ENCODE data around the gene KAZN. TPM values are rescaled to one million over a fixed set of nuclear protein-coding genes. Genes with fewer than 3 reads are reported as not detected.
"Not testable (repeated sequence)": the region's sequence is repeated elsewhere in the genome, so short reads cannot be mapped to it uniquely, and the experiment has no call there.

The KAZN gene
- total RNA-seq, 2 experiments from 2014 or later = 0.22 to 0.55 TPM

DNA sequence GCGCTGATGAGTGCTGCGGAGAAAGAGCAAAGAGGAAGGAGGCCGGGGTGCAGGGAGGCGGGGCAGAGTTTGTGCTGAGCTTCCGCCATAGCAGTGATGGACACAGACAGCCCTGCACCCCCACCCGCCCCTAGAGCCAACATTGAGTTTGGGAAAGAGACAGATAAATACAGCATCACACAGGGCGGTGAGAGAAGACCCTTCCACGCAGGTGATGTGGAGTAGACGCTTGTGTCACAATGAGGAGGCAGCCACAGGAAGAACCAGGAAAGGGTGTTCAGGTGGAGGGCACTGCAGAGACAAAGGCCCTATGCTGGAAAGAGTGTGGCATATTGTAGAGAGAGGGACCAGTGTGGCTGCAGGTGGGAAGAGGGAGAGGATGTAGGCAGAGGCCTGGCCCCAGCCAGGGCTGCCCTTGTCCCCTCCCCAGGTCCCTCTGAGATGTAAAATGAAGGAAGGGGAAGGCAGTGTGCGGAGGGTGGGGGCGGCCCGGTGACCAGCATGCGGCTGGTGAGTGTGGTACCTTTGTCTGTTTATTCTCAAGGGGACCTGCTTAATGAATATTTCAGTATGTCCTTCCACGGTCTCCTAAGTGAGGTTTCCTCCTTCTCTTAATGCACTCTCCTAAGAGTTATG, 360.7 kb downstream of the KAZN start:
- H3K36me3 ChIP-seq (ENCODE audit: insufficient read depth, low read length) = no peaks in the 10 kb centered on the region
- Mint-ChIP-seq H3K4me1 (ENCODE audit: low read depth) (no peaks in the 10 kb centered on the region), H3K4me3 (no peak overlapping the region), H3K27me3 (no peaks in the 10 kb centered on the region), H3K9me3 (no peaks in the 10 kb centered on the region), H3K27ac (no peak overlapping the region), H3K36me3 (ENCODE audit: low read depth) (no peaks in the 10 kb centered on the region)
- TF ChIP-seq, protein P1, sequence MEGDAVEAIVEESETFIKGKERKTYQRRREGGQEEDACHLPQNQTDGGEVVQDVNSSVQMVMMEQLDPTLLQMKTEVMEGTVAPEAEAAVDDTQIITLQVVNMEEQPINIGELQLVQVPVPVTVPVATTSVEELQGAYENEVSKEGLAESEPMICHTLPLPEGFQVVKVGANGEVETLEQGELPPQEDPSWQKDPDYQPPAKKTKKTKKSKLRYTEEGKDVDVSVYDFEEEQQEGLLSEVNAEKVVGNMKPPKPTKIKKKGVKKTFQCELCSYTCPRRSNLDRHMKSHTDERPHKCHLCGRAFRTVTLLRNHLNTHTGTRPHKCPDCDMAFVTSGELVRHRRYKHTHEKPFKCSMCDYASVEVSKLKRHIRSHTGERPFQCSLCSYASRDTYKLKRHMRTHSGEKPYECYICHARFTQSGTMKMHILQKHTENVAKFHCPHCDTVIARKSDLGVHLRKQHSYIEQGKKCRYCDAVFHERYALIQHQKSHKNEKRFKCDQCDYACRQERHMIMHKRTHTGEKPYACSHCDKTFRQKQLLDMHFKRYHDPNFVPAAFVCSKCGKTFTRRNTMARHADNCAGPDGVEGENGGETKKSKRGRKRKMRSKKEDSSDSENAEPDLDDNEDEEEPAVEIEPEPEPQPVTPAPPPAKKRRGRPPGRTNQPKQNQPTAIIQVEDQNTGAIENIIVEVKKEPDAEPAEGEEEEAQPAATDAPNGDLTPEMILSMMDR (IDR thresholded peaks at IDR 0.05) = no peak
- ATAC-seq (ENCODE audit: poor library complexity) (no peak), DNase-seq (no peak)
- no peak overlapping the region for H3K4me3 ChIP-seq (ENCODE audit: low read length)
- intact Hi-C loops (cut with DNase I, micrococcal nuclease) = no loop called here
- CTCF ChIA-PET = no interaction called here
- no peaks in the 10 kb centered on the region for H3K4me1 ChIP-seq (ENCODE audit: insufficient read depth, low read length)
- POLR2A ChIA-PET = no interaction called here
- H3K9me3 ChIP-seq (ENCODE audit: control insufficient read depth in 1 of 2, insufficient read depth in 1 of 2, low read length in 2 of 2) = peaks cover 0 to 8% of the 10 kb centered on the region in 2 experiments
- H3K27ac ChIP-seq (ENCODE audit: low read depth in 1 of 2, low read length in 2 of 2) = no peak overlapping the region
- no peaks in the 10 kb centered on the region for H3K27me3 ChIP-seq (ENCODE audit: control insufficient read depth in 1 of 2, insufficient read depth in 2 of 2, low read length in 2 of 2)

DNA sequence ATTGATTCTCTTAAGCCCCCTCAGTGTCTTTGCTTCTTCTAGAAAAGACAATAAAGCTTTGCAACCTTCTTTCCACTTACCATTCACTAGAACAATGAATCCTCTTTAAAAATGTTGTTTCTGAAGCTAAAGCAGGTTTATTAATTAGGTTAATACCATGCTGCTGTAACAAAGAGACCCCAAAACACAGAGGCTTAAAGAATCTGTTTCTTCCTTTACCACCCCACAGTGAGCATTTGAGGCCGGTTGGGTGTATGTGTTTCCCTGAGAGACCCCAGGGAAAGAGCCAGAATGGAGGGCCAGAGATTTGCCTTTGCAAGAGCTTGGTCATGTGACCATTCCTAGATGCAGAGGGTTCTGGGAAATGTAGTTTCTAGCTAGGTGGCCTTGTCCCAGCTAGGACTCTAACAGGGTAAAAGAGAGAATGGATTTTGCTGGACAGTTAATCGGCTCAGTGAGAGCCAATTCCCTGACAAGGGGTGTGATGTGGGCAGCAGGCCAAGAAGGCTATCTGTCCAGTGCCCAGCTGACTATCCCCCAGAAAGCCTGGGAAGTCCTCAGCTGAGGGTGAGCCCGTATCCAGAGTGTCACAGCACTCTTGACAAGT, 363.3 kb downstream of the KAZN start:
- Mint-ChIP-seq H3K27me3 (no peaks in the 10 kb centered on the region), H3K9me3 (no peaks in the 10 kb centered on the region), H3K27ac (no peak overlapping the region), H3K4me3 (no peak overlapping the region), H3K36me3 (ENCODE audit: low read depth) (no peaks in the 10 kb centered on the region), H3K4me1 (ENCODE audit: low read depth) (no peaks in the 10 kb centered on the region)
- H3K9me3 ChIP-seq (ENCODE audit: control insufficient read depth in 1 of 2, insufficient read depth in 1 of 2, low read length in 2 of 2) = peaks cover 0 to 8% of the 10 kb centered on the region in 2 experiments
- no peaks in the 10 kb centered on the region for H3K36me3 ChIP-seq (ENCODE audit: insufficient read depth, low read length)
- H3K27me3 ChIP-seq (ENCODE audit: control insufficient read depth in 1 of 2, insufficient read depth in 2 of 2, low read length in 2 of 2) = no peaks in the 10 kb centered on the region
- H3K27ac ChIP-seq (ENCODE audit: low read depth in 1 of 2, low read length in 2 of 2) = no peak overlapping the region
- ChIA-PET CTCF (no interaction called here), POLR2A (no interaction called here)
- intact Hi-C loops (cut with DNase I, micrococcal nuclease) = no loop called here
- H3K4me3 ChIP-seq (ENCODE audit: low read length) = no peak overlapping the region
- no peaks in the 10 kb centered on the region for H3K4me1 ChIP-seq (ENCODE audit: insufficient read depth, low read length)
- TF ChIP-seq, protein P1 (IDR thresholded peaks at IDR 0.05) = no peak
- ATAC-seq (ENCODE audit: poor library complexity) (no peak), DNase-seq (no peak)

DNA sequence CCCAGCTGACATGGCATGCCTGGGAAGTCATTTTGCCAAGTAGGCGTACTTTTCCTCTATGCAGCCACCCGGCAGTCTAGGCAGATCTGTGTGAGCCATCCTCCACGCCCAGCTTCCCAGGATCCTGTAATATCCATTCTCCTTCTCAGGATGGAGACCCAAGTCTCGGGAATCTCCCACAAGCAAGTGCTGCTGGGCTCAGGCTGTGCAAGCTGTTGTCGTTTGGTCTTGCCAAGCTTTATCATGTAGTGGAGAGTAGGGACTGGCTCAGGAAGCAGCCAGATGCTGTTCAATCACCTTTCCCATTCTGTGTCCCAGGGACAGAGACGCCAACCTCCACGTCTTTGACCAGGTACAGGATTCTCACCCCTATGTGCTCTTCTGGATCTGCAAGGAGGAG, 363.9 kb downstream of the KAZN start:
- H3K36me3 ChIP-seq (ENCODE audit: insufficient read depth, low read length) = no peaks in the 10 kb centered on the region
- POLR2A ChIA-PET = no interaction called here
- no peak overlapping the region for H3K27ac ChIP-seq (ENCODE audit: low read depth in 1 of 2, low read length in 2 of 2)
- no peaks in the 10 kb centered on the region for H3K27me3 ChIP-seq (ENCODE audit: control insufficient read depth in 1 of 2, insufficient read depth in 2 of 2, low read length in 2 of 2)
- ATAC-seq (ENCODE audit: poor library complexity) (no peak), DNase-seq (no peak)
- Mint-ChIP-seq H3K36me3 (ENCODE audit: low read depth) (no peaks in the 10 kb centered on the region), H3K27me3 (no peaks in the 10 kb centered on the region), H3K4me3 (no peak overlapping the region), H3K4me1 (ENCODE audit: low read depth) (no peaks in the 10 kb centered on the region), H3K27ac (no peak overlapping the region), H3K9me3 (no peaks in the 10 kb centered on the region)
- intact Hi-C loops (cut with DNase I, micrococcal nuclease) = no loop called here
- H3K4me1 ChIP-seq (ENCODE audit: insufficient read depth, low read length) = no peaks in the 10 kb centered on the region
- peaks cover 0 to 9% of the 10 kb centered on the region in 2 experiments for H3K9me3 ChIP-seq (ENCODE audit: control insufficient read depth in 1 of 2, insufficient read depth in 1 of 2, low read length in 2 of 2)
- CTCF ChIA-PET = no interaction called here
- no peak overlapping the region for H3K4me3 ChIP-seq (ENCODE audit: low read length)
- TF ChIP-seq, protein P1 (IDR thresholded peaks at IDR 0.05) = no peak

GRCh38 chr1:14963791-14964710, 365.6 kb downstream of the KAZN start:
- H3K36me3 Mint-ChIP-seq (ENCODE audit: low read depth); CTCF ChIA-PET; H3K27me3 ChIP-seq (ENCODE audit: control insufficient read depth in 1 of 2, insufficient read depth in 2 of 2, low read length in 2 of 2); H3K4me1 Mint-ChIP-seq (ENCODE audit: low read depth); DNase-seq; H3K36me3 ChIP-seq (ENCODE audit: insufficient read depth, low read length); H3K27ac ChIP-seq (ENCODE audit: low read depth in 1 of 2, low read length in 2 of 2); POLR2A ChIA-PET; ATAC-seq (ENCODE audit: poor library complexity); H3K27me3 Mint-ChIP-seq; H3K9me3 Mint-ChIP-seq; H3K27ac Mint-ChIP-seq; intact Hi-C loops (cut with DNase I, micrococcal nuclease); H3K4me3 ChIP-seq (ENCODE audit: low read length); H3K4me3 Mint-ChIP-seq: not testable (repeated sequence)
- Histone ChIP-seq H3K9me3 (ENCODE audit: control insufficient read depth in 1 of 2, insufficient read depth in 1 of 2, low read length in 2 of 2) (peaks cover 0 to 12% of the 10 kb centered on the region in 2 experiments), H3K4me1 (ENCODE audit: insufficient read depth, low read length) (peaks cover 10% of the 10 kb centered on the region)

All from CD4-positive, alpha-beta T cell (primary cell).